Smooth muscle cell (in vitro differentiated cells): ENCODE measurements around the gene SLC26A2. TPM values are rescaled to one million over a fixed set of nuclear protein-coding genes. Genes with fewer than 3 reads are reported as not detected.

Source experiments
- DNase-seq: peaks from one replicate; lab custom pipeline; 2025; ENCODE audit not compliant: unreplicated experiment; lab: John Stamatoyannopoulos, UW
- H2AFZ ChIP-seq: fragments of 200-600 bp; sonication (generic); 2 replicates; pipeline ENCODE4 v1.6.0; 2016; ENCODE audit warnings: antibody characterized with exemption, low read depth, mild to moderate bottlenecking
- H3F3A ChIP-seq: fragments of 200-600 bp; sonication (generic); 2 replicates; pipeline ENCODE4 v1.6.0; 2017; ENCODE audit warnings: antibody characterized with exemption, low read depth
- H3K27ac ChIP-seq: fragments of 200-600 bp; sonication (generic); 2 replicates; pipeline ENCODE4 v1.5.1; 2016; ENCODE audit warnings: low read depth, mild to moderate bottlenecking
- H3K27me3 ChIP-seq: fragments of 200-600 bp; sonication (generic); 2 replicates; pipeline ENCODE4 v1.6.1; 2016; ENCODE audit warnings: low read depth, mild to moderate bottlenecking
- H3K36me3 ChIP-seq: fragments of 200-600 bp; sonication (generic); 2 replicates; pipeline ENCODE4 v1.5.1; 2016; ENCODE audit warnings: low read depth
- H3K4me1 ChIP-seq: fragments of 200-600 bp; sonication (generic); 2 replicates; pipeline ENCODE4 v1.5.1; 2016; ENCODE audit warnings: low read depth
- H3K4me2 ChIP-seq: fragments of 200-600 bp; sonication (generic); 2 replicates; pipeline ENCODE4 v1.6.0; 2016; ENCODE audit warnings: mild to moderate bottlenecking
- H3K4me3 ChIP-seq: fragments of 200-600 bp; sonication (generic); 2 replicates; pipeline ENCODE4 v1.5.1; 2016; ENCODE audit warnings: mild to moderate bottlenecking
- H3K79me2 ChIP-seq: fragments of 200-600 bp; sonication (generic); 2 replicates; pipeline ENCODE4 v1.6.0; 2016; ENCODE audit warnings: low read depth, mild to moderate bottlenecking
- H3K9ac ChIP-seq: fragments of 200-600 bp; sonication (generic); 2 replicates; pipeline ENCODE4 v1.6.0; 2016; ENCODE audit warnings: low read depth
- H3K9me3 ChIP-seq: fragments of 200-600 bp; sonication (generic); replicated peaks from 2 replicates; pipeline ENCODE4 v1.5.1; 2016; ENCODE audit warnings: low read depth
- H4K20me1 ChIP-seq: fragments of 200-600 bp; sonication (generic); 2 replicates; pipeline ENCODE4 v1.6.0; 2016; ENCODE audit warnings: low read depth
- WGBS: methylation state at CpG from one replicate; pipeline ENCODE4 v1.1.7; 2016; ENCODE audit warnings: low lambda C conversion rate; 5-methylcytosine and 5-hydroxymethylcytosine counted together
- polyA plus RNA-seq: library from polyadenylated mRNA; unstranded; fragments of >200 nt; fragmentation: Nextera tagmentation; extraction: Ambion mirVana; gene quantifications from 2 replicates; pipeline ENCODE4 v1.2.1, GENCODE V29; 2016
- total RNA-seq: library from RNA; depleted of rRNA; stranded (reverse); fragments of >200 nt; gene quantifications from 2 replicates; pipeline ENCODE4 v1.2.3, GENCODE V29; 2014
- TF ChIP-seq, protein P1 (sequence below): fragments of 200-600 bp; sonication (generic); IDR thresholded peaks from 2 replicates; pipeline ENCODE4 v1.5.1; 2017; ENCODE audit warnings: borderline replicate concordance, mild to moderate bottlenecking, antibody characterized with exemption; ENCODE audit not compliant: insufficient read depth, poor library complexity, severe bottlenecking

The SLC26A2 gene
- total and polyA plus RNA-seq, 2 experiments from 2014 or later: 5.2 to 16.0 TPM

DNA sequence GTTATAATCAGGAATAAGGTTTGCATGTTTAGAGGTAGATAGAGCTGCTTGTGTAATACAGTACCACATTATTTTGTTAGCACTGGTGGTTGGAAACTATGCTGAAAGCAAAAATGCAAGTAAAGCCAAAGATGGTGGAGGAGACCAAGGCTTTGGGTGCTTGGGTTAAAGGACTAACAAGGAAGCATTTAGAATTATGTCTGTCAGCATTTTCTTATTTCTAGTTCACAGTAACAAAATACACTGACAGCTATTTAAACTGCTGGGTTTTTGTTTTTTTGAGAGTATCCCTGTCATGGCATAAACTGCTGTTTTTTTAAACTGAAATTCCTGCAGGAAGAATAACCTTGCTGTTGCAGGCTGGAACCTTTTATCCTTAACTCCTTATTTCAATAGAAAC is 46.5 kb downstream of the SLC26A2 start:
- TF ChIP-seq, protein P1, sequence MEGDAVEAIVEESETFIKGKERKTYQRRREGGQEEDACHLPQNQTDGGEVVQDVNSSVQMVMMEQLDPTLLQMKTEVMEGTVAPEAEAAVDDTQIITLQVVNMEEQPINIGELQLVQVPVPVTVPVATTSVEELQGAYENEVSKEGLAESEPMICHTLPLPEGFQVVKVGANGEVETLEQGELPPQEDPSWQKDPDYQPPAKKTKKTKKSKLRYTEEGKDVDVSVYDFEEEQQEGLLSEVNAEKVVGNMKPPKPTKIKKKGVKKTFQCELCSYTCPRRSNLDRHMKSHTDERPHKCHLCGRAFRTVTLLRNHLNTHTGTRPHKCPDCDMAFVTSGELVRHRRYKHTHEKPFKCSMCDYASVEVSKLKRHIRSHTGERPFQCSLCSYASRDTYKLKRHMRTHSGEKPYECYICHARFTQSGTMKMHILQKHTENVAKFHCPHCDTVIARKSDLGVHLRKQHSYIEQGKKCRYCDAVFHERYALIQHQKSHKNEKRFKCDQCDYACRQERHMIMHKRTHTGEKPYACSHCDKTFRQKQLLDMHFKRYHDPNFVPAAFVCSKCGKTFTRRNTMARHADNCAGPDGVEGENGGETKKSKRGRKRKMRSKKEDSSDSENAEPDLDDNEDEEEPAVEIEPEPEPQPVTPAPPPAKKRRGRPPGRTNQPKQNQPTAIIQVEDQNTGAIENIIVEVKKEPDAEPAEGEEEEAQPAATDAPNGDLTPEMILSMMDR: no peak
- H3K36me3 ChIP-seq: peaks cover 3% of the 10 kb centered on the region

DNA sequence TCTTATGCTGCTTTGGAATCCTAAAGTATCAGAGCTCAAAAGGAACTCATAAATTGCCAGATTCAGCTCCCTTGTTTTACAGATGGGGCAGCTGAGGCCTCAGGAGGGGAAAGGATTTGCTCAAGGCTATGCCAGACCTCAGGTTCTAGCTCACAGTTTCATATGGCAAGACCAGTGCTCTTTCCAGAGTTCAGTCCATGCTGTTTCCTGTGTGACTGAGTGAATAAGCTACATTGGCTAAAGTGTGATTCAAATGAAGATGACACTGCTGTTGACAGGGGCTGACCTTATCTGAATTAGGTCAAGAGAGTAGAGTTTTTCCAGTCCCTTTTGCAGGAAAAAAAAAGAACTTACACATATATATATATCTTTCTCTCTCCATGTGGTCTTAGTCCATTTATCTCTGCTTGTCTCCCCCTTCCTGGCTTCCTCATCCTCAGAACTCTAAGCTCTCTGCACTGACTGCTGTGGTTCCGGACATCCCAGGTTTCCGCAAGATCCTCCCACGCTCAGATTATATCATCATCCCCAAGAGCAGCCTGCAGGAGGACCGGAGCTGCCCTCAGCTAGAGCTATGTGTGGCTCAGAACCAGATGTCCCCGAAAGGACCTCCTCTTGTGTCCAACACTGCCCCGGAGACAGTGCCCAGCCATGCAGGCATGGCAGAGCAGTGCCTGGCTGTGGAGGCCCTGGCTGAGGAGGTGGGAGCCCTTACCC is 49.3 kb downstream of the SLC26A2 start:
- WGBS: 30% methylated on average over 6 of the region's 6 CpGs
- TF ChIP-seq, protein P1: no peak
- Histone ChIP-seq H3K4me2 (peak overlapping the region; percentile 26), H3K4me3 (no peak overlapping the region), H3K9ac (peak overlapping the region; percentile 16), H2AFZ (no peak overlapping the region), H3K9me3 (no peaks in the 10 kb centered on the region), H3K4me1 (peaks cover 6% of the 10 kb centered on the region), H3F3A (peaks cover 25% of the 10 kb centered on the region), H3K36me3 (peaks cover 31% of the 10 kb centered on the region), H3K27me3 (no peaks in the 10 kb centered on the region), H3K79me2 (peaks cover 37% of the 10 kb centered on the region), H3K27ac (peak overlapping the region; percentile 76), H4K20me1 (peaks cover 46% of the 10 kb centered on the region)
- DNase-seq: no peak

More for the DNA sequence above, 46.5 kb downstream of the SLC26A2 start:
- Histone ChIP-seq H3K27ac (no peak overlapping the region), H2AFZ (no peak overlapping the region), H4K20me1 (peaks cover 69% of the 10 kb centered on the region), H3K9ac (no peak overlapping the region), H3K9me3 (no peaks in the 10 kb centered on the region), H3F3A (peaks cover 25% of the 10 kb centered on the region), H3K4me2 (no peak overlapping the region), H3K79me2 (peaks cover 55% of the 10 kb centered on the region), H3K27me3 (no peaks in the 10 kb centered on the region), H3K4me3 (no peak overlapping the region), H3K4me1 (peaks cover 15% of the 10 kb centered on the region)
- DNase-seq: no peak

DNA sequence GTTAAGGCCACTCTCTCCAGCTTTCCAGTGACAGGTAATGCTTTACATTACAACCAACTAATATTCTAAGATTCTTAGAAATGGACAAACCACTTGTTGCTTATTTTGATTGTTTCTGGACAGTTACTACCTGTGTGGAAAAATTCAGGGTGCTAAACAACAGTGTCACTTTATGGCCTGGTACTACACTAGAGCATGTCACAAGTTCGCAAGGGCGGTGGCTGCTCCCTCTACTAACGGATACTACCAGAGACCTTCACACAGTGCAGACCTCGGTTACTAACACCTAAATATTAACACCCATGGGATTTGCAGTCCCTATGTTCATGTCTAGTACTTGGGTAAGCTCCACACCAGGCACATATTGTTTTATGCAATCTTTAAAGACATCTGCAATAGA is 53.4 kb downstream of the SLC26A2 start:
- no peak overlapping the region for H3K27ac ChIP-seq
- peaks cover 15% of the 10 kb centered on the region for H3F3A ChIP-seq
- H3K36me3 ChIP-seq: peaks cover 50% of the 10 kb centered on the region
- peaks cover 15% of the 10 kb centered on the region for H3K79me2 ChIP-seq
- 97% methylated on average over 4 of the region's 4 CpGs for WGBS
- peaks cover 31% of the 10 kb centered on the region for H4K20me1 ChIP-seq
- H2AFZ ChIP-seq: no peak overlapping the region
- no peaks in the 10 kb centered on the region for H3K9me3 ChIP-seq
- DNase-seq: no peak
- TF ChIP-seq, protein P1: no peak
- H3K9ac ChIP-seq: no peak overlapping the region
- H3K4me1 ChIP-seq: peaks cover 5% of the 10 kb centered on the region
- no peaks in the 10 kb centered on the region for H3K27me3 ChIP-seq
- H3K4me2 ChIP-seq: no peak overlapping the region
- no peak overlapping the region for H3K4me3 ChIP-seq

DNA sequence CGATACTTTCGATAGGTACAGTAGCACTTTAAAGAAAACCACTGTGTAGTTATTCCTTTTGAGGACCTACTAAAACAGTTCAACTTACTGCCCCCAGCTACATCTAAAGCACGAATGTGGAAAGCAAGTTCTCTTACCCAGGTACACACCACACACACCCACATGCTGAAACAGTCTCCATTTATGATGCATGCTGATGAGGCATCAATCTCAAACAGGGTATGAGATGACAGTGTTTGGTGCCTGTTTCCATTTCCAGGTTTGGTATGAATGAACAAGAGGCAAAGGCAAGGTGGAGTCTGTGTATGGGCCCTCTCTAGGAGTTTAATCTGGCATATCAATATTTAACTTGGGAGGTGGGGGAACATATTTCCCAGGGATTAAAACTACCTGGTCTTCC is 53.9 kb downstream of the SLC26A2 start:
- 96% methylated on average over 3 of the region's 3 CpGs for WGBS
- no peak overlapping the region for H3K9ac ChIP-seq
- peaks cover 15% of the 10 kb centered on the region for H3K79me2 ChIP-seq
- H3K27me3 ChIP-seq: no peaks in the 10 kb centered on the region
- no peak for DNase-seq
- H3F3A ChIP-seq: peaks cover 9% of the 10 kb centered on the region
- H3K4me3 ChIP-seq: no peak overlapping the region
- H3K27ac ChIP-seq: no peak overlapping the region
- H2AFZ ChIP-seq: no peak overlapping the region
- H3K4me1 ChIP-seq: no peaks in the 10 kb centered on the region
- TF ChIP-seq, protein P1: no peak
- peaks cover 55% of the 10 kb centered on the region for H3K36me3 ChIP-seq
- H3K9me3 ChIP-seq: no peaks in the 10 kb centered on the region
- peaks cover 31% of the 10 kb centered on the region for H4K20me1 ChIP-seq
- no peak overlapping the region for H3K4me2 ChIP-seq
